Measurements from ENCODE around the gene BCS1L.

BCS1L gene, protein sequence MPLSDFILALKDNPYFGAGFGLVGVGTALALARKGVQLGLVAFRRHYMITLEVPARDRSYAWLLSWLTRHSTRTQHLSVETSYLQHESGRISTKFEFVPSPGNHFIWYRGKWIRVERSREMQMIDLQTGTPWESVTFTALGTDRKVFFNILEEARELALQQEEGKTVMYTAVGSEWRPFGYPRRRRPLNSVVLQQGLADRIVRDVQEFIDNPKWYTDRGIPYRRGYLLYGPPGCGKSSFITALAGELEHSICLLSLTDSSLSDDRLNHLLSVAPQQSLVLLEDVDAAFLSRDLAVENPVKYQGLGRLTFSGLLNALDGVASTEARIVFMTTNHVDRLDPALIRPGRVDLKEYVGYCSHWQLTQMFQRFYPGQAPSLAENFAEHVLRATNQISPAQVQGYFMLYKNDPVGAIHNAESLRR

GRCh38 chr2:218659258-218659987 is at the start of gene BCS1L, which contains the start of gene ZNF142:
BCS1L (plus strand) TSS chr2:218659683; CDS start chr2:218660988, 1,305 bp downstream.
ZNF142 (minus strand) TSS chr2:218659623; CDS start chr2:218656429, 3,194 bp downstream.
- peak; percentile 90 for DNase-seq (ENCODE audit: low spot score)

- no peak for DNase-seq (ENCODE audit: low spot score)
Measured at GRCh38 chr2:218615868-218616315, 43.6 kb upstream of the BCS1L start.

- DNase-seq (ENCODE audit: low spot score), result no peak
Measured at GRCh38 chr2:218618102-218618860, 41.2 kb upstream of the BCS1L start.

GRCh38 chr2:218621007-218621406 is 38.5 kb upstream of the BCS1L start:
- DNase-seq (ENCODE audit: low spot score), result no peak

DNA sequence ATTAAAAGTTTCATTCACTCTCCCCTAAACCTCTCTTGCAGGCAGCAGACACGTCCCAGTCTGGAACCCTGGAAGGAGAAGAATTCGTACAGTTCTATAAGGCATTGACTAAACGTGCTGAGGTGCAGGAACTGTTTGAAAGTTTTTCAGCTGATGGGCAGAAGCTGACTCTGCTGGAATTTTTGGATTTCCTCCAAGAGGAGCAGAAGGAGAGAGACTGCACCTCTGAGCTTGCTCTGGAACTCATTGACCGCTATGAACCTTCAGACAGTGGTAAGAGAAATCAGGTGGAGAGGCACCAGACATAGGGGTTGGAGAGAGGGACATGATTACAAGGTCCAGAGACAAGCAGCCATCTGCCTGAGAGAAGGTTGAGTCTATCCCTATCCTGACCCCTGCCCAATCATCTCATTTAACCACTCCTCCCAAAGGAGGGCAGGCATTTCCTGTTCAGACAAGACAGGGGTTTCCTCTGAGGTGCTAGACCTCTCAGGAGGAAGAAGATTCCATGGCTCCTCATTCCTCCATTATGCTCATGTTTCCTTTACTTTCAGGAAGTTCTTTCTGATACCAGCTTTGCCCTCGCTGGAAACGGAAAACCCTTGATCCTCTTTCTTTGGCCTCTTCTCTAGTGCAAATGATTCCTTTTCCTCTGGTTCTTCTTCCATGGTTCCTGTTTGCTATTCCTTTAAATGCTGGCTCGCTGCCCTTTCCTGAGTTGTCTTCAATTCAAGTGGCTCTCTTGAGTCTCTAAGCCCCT is 36.7 kb upstream of the BCS1L start:
- no peak for DNase-seq (ENCODE audit: low spot score)

DNA sequence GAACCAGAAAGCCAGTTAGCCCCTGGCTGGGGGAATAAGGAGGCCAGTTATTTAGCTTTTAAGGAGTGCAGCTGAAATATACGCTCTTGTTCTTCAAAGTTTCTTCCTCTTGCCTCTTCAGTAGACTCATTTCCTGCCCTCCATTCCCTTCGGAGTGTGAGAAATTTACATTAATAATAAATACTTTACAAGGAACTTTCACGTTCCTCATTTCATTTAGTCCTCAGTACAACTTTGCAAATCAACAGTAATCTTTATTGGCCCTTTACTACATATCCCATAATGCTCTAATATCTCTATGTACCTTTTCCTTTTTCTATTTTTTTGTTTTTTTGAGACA is 36.1 kb upstream of the BCS1L start:
- no peak for DNase-seq (ENCODE audit: low spot score)

GRCh38 chr2:218626369-218626768 is 33.1 kb upstream of the BCS1L start:
- no peak for DNase-seq (ENCODE audit: low spot score)

- no peak for DNase-seq (ENCODE audit: low spot score)
Measured at GRCh38 chr2:218627939-218628338, 31.5 kb upstream of the BCS1L start.

DNA sequence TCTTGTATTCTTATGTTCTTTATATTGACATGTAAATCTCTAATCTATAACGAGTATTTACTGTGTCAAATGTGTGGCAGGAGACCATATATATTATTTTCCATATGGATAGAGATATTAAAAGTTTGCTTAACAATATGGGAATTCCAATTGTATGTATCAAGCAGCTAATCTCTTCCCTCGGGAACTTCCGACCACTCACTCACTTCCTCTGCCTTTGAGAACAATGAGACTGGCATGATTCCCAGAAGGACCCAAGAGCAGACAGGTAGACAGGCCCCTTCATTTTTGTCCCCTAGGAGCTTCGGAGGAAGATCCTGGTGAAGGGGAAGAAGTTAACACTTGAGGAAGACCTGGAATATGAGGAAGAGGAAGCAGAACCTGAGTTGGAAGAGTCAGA is 27.6 kb upstream of the BCS1L start:
- DNase-seq (ENCODE audit: low spot score), result no peak

GRCh38 chr2:218635719-218636118 is 23.8 kb upstream of the BCS1L start:
- no peak for DNase-seq (ENCODE audit: low spot score)

DNA sequence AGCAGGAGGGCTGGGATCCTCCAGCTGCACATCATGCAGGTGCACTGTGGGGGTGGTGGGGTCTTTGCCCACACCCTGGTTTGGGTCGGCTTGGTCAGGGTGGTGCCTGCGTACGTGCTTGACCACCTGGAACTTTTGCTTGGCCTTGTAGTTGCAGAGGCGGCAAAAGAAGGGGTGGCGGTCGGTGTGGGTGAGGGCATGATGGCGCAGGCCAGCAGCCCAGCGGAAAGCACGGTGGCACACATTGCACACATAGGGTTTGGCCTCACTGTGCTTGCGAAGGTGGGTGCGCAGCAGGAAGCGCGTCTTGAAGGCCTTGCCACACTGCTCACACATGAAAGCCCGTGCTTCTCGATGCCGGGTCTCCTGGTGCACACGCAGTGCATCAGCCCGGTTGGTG is 21.1 kb upstream of the BCS1L start:
- DNase-seq (ENCODE audit: low spot score), result no peak

GRCh38 chr2:218642121-218642656 is 17.3 kb upstream of the BCS1L start:
- no peak for DNase-seq (ENCODE audit: low spot score)

DNA sequence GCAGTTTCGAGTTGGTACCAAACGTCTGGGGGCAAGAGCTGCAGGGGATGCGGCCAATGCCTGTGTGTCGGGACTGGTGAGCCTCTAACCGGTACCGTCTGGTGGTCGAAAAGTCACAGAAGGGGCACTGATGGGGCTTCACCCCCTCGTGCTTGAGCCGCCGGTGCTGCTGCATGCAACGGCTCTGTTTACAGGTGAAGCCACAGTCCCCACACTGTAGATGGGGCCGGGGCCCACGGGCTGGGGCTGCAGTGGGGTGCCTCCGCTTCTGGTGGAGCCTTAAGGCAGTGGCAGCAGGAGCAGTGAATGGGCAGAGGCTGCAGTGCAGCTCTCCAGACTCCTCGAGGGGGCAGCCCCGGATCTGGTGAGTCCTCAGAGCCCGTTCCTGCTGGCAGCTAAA is 16.7 kb upstream of the BCS1L start:
- no peak for DNase-seq (ENCODE audit: low spot score)

DNA sequence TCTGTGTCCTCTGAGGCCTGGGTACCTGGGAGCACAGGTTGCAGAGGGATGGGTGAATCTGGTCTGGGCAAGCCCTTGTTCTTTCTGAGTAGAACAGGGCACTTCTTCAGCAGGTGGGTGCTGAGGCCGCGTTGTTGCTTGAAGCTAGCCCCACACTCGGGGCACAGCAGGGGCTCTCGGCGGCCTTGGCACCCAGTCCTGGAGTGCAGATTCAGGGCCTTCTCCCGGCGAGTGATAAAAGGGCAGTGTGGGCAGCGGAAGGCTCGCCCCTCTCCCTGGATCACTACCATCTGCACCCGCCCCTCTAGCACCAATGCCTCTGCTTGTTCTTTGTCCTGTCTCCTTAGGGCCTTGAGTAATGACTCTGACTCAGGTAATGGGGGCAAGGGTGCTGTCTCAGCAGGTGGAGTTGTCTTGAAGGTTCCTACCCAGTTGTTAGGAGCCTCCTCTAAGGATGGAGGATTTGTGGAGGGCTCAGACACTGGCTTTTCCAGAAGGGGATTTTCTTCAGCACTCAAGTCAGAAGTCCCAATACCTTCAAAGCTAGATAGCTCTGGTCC is 15.7 kb upstream of the BCS1L start:
- no peak for DNase-seq (ENCODE audit: low spot score)

GRCh38 chr2:218644721-218645120 is 14.8 kb upstream of the BCS1L start:
- no peak for DNase-seq (ENCODE audit: low spot score)

- DNase-seq (ENCODE audit: low spot score), result no peak
Measured at GRCh38 chr2:218645126-218645525, 14.4 kb upstream of the BCS1L start.

DNA sequence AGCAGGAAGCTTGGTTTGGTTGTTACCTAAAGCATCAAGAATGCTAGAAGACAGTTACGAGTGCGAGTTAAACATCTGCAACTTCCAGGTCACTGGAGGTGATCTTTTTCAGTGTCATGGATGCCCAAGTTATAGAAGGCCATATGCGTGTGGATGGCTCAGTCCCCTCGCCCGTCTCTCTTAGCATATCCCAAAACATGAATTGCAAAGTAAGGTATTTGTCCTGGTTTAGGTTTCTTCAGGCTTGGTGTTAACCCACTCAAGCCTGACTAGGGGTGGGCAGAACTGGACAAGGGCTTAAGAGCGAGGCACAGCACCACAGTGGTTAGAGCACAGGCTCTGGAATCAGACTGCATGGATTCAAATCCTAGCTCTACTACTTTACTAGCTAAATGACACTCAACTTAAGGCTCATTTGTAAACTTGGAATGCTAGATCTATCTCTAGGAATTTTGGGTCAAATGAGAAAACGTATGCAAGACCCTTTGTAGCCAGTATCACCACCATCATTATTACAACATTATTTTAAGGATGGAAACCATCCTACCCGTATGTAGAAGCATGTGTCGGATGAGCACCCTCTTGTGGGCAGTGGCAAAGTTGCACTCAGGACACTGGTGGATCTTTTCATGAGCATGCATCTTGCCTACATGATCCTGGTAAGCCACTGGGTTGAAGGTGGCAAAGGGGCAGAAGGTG is 11.2 kb upstream of the BCS1L start:
- peak; percentile 33 for DNase-seq (ENCODE audit: low spot score)

DNA sequence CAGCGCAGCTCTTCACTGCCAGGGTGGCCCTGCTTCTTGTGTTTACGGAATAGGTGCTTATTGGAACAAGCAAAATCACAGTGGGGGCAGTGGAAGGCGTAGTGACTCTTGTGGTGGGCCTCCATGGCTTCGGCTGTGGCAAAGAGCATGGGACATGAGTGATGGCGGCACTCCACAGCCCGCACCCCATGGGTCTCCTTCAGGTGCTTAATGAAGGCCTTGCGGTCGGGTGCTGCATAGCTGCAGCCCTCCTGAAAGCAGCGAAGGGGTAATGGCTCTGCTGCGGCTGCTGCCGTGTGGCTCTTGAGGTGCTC is 10.7 kb upstream of the BCS1L start:
- DNase-seq (ENCODE audit: low spot score), result no peak

DNA sequence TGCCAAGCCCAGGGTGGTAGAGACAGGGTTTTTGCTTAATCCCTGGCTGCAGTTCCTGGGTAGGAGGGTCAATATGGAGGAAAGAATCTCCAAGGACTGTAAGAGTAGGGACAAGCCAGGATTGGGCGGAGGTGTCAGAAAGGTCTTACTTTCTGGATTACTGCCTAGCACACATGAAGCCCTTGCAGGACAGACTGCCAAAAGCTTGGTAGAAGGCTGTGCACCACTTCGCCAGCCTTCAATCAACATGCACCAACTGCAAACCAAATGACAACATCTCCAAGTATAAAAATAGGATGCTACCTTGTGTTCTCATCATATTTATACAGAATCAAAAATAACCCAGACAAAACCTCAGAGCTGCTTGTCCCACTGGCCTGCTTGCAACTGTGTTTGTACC is 3.7 kb upstream of the BCS1L start:
- no peak for DNase-seq (ENCODE audit: low spot score)

- DNase-seq (ENCODE audit: low spot score), result peak; percentile 12
Measured at GRCh38 chr2:218658671-218659257, 719 bp upstream of the BCS1L start.
